ENCODE measurements around the gene SRP19.
"Not testable (repeated sequence)": the region's sequence is repeated elsewhere in the genome, so short reads cannot be mapped to it uniquely, and the experiment has no call there.

The SRP19 gene

DNA sequence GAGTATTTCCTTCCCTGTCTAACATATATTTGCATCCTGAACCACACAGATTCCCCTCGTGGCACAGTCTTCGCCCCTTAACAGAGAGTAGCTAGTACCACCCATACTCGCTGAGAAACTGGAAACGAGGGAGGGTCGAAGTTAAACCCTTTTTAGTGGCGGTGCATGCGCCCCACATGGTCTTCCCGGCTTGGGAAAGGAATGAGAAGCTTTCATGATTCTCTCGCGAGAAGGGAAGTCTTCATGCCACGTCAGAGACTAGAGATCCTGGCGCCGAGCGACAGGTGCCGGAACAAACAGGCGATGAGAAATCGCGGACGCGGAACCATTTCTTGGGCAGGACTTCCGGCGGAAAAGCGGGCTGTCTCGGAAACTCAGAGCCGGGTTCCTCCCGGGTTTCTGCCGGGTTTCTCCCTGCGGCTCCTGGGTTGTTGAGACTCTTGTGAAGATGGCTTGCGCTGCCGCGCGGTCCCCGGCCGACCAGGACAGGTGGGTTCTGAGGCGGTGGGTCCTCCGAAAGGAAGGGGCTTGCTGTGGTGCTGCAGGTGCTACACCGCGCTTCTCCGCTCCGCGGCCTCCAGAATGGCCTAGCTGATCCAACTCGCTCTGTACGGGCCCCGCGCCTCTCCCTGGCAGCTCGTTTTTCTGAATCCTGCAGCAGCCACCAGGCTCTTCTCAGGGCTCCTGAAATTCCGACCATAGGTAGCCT lies at the start of gene SRP19:
Gene SRP19, plus strand, starts transcription at position 359 of the 709 bp plus-strand sequence. Its CDS starts 90 bp downstream, at position 449.
- DNase-seq (ENCODE audit: low read depth, low spot score), result peak; percentile 98

DNA sequence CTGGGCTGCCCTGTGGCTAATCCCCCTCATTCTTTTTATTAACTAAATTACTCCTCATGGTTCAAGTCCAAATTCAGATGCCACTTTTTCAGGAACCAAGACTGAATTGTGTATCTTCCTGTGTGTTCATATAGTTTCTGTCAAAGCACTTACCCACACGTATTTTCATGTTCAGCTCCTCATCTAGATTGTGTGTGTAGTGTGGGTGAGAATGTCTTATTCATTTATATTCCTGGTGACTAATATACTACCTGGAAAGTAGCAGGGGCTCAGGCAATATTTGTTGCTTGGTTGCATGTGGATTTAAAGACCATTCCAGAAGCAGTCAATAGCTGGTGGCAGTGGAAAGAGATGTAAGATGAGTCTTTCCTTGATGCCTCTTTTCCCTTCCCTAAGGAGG lies 48.5 kb upstream of the SRP19 start:
- no peak for DNase-seq (ENCODE audit: low read depth, low spot score)

DNA sequence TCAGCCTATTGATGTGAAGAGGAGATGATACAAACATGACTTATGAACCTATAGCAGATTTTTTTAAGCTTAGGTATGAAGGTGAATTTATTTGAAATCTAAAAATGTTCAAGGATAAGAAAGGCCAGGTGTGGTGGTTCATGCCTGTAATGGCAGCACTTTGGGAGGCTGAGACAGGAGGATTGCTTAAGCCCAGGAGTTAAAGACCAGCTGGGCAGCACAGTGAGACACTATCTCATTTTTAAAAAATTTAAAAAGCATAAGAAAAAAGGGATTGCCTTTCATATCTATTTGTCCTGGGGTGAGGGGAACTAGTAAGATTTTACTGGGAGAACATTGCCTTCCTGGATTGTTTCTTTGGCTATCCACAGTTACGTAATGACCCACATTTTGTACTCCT lies 40.8 kb upstream of the SRP19 start:
- no peak for DNase-seq (ENCODE audit: low read depth, low spot score)

DNA sequence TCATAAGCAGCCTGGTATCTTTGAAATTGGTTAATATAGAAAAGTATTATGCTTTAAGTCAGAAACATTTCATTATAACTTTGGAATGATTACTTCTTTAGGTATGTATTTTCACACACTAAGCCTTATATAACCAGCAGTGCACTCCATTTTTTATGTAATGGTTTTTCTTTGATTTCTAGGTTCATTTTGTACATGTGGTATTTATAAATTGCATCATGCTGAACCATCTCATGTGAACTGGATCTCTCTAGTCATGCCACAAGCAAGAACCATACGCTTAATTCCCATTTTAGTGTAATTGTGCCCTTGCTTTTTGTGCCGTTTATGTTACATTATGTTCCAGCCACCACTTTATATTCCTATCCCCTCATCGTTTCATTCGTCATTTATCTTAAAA lies 38.6 kb upstream of the SRP19 start:
- no peak for DNase-seq (ENCODE audit: low read depth, low spot score)

DNA sequence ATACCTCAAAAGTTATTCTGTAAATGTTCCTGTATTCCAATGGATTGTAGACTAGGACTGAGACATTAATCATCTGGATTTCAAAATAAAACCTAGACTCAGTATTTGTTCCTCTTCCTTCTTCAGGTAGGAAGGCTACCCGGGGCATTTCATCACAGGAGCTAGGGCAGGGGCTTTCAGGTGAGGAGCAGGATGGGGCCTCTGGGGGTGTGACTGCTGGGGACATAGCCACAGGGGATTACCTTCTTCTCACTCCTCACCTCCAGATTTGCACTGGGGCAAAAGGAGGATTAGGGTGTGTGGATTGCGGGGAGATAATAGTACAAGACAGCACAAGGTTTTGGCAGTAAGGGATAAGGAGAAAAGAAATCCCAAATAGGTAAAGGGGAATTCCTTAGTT lies 37.9 kb upstream of the SRP19 start:
- DNase-seq (ENCODE audit: low read depth, low spot score), result no peak

DNA sequence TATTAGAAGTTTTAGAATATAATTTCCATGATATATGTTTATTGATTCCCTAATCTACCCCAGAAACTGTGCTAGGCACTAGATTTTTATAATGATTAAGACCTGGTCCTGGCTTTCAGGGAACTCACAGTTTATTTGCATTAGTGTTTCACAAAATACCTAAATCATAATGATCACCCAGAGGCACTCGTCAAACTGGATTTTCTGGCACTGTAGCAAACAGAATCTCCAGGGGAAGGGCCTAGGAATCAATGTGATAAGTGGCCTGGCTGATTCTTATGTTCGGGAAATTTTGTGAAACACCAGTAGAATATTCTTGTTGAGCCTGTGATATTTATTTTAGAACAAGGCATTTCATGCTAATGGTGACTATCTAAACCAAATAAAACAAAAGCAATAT lies 37.4 kb upstream of the SRP19 start:
- no peak for DNase-seq (ENCODE audit: low read depth, low spot score)

DNA sequence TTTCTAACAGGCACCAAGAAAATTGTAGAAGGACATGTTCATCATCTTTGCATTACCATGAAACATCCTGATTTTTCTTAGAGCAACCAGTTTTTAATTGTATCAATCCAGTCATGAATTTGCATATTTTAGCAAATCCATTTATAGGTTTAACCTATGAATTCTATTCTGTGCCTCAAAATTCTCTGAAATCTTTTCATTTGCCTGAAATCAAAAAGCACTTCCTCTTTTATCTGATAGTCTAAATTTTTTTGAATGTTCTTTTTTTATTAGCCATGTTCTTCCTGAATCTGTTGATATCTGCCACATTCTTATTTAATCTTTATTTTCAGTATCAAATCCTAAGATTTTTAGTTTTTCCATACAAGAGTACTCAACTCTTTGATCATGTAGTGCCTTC lies 36.9 kb upstream of the SRP19 start:
- no peak for DNase-seq (ENCODE audit: low read depth, low spot score)

DNA sequence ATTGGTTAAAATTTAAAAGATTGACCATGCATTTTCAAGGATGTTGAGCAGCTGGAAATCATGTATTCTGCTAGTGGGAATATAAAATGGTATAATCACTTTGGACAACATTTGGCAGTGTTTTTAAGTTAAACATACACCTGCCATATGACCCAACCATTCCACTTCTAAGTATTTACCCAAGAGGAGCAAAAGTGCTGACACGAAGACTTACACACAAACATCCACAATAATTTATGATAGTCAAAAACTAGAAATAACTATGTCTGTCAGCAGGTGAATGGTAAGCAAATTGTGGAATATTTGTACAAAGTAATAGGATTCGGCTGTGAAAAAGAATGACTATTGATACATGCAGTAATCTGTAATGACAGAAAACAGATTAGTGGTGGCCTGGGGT lies 30.7 kb upstream of the SRP19 start:
- DNase-seq (ENCODE audit: low read depth, low spot score), result no peak

DNA sequence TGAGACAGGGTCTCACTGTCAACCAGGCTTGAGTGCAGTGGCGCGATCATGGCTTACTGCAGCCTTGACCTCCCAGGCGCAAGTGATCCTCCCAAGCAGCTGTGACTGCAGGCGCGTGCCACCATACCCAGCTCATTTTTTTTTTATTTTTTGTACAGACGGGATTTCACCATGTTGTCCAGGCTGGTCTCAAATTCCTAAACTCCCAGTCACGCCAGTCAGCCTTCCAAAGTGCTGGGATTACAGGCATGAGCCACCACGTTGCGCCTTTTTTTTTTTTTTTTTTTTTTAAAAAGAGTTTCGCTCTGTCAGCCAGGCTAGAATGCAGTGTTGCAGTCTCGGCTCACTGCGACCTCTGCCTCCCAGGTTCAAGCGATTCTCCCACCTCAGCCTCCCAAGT lies 27.1 kb upstream of the SRP19 start:
- no peak for DNase-seq (ENCODE audit: low read depth, low spot score)

DNA sequence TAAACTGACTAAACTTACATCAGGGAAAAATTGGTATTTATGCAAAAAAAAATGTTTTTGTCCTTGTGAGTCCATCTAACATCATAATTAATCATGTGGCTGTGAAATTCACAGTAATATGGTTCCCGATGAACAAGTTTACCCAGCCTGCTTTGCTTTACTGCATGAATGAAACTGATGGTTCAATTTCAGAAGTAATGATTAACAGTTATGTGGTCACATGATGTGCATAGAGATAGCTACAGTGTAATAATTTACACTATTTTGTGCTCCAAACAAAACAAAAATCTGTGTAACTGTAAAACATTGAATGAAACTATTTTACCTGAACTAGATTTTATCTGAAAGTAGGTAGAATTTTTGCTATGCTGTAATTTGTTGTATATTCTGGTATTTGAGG lies 16.6 kb upstream of the SRP19 start:
- DNase-seq (ENCODE audit: low read depth, low spot score), result no peak

DNA sequence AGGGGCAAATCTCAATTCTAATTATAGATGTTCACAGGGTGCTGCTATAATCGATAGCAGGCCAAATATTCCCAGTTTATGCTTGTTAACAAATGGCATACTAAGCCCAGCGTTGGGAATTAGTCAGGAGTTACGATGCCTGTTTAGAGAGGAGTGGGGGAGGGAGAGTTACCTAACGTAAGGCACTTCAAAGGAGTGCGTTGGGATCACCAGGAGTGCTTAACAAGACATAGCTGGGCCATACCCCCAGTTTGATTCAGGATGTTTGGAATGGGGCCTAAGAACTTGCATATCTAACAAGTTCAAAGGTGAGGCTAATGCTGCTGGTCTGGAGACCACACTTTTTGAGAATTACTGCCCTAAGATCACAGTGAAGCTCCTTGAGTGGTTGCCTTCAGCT lies 14.5 kb upstream of the SRP19 start:
- DNase-seq (ENCODE audit: low read depth, low spot score), result no peak

DNA sequence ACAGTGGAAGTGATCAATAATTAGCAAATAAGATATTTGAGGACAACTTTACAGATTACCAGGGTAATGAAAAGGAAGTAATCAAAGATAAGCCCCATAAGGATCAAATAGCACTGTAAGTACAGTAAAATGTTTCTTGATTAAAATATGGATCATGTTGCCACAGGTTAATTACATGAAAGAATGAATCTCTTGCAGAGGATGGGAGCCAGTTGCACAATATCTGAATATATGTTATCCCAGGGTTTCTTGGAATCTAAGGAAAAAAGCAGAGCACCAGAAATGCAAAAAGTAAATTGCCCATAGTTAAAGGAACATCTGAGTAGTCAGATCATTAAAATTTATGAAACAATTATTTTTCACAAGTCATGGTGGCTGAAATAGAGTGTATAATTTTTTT lies 13.8 kb upstream of the SRP19 start:
- no peak for DNase-seq (ENCODE audit: low read depth, low spot score)

DNA sequence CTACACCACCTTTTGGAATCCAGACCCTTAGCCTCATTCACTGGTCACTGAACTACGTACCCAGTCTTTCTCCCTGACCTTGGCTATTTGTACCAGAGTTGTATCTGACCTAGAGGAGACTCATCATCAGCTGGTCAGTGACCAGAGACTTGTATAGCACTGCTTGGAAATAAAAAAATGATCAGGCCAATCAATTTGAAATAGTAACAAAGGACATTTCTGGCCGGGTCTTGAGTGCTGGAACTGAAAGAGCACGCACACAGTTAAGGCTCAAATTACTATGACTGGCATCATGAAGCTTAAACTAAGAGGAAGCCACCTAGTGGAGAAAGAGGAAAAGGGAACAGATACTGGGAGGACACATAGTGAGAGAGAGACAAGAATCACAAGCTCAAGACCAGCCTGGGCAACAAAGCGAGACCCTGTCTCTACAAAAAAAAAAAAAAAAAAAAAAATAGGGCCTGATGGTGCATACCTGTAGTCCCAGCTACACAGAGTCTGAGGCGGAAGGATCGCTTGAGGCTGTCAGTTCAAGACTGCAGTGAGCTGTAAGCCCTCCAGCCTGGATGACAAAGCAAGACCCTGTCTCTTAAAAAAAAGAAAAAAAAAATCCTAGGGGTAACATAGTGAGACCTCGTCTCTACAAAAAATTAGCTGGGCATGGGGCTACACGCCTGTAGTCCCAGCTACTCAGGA lies 12.8 kb upstream of the SRP19 start:
- peak; percentile 70 for DNase-seq (ENCODE audit: low read depth, low spot score)

DNA sequence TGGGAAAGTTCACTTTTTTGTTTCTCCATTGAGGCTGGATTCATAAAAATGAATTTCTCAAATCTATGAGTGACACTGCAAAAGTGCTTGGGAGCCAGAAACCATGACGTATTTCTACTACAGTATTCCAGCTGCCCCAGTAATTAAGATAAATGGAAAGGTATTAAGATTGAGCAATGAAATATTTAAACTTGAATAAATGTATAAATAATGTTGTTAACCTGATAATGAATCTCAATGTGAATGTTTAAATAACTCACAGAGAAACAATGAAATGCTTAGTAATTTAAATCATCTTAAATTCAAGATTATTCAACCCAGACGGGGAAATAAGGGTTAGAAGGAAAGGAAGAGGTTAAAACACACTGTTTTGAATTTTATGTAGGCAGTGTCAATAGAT lies 11.2 kb upstream of the SRP19 start:
- DNase-seq (ENCODE audit: low read depth, low spot score), result no peak

DNA sequence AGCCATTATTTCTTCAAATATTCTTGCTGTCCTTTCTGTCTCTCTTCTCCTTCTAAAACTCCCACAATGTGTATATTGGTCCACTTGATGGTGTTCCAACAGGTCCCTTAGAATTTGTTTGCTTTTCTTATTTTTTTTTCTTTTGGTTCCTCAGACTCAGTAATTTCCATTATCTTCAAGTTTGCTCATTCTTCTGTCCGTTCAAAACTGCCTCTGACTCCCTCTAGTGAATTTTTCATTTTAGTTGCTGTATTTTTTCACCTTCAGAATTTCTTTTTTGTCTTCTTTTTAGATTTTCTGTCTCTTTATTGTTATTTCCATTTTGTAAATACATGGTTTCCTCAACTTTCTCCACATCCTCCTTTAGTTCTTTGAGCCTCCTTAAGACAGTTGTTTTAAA lies 6.4 kb upstream of the SRP19 start:
- DNase-seq (ENCODE audit: low read depth, low spot score), result no peak

DNA sequence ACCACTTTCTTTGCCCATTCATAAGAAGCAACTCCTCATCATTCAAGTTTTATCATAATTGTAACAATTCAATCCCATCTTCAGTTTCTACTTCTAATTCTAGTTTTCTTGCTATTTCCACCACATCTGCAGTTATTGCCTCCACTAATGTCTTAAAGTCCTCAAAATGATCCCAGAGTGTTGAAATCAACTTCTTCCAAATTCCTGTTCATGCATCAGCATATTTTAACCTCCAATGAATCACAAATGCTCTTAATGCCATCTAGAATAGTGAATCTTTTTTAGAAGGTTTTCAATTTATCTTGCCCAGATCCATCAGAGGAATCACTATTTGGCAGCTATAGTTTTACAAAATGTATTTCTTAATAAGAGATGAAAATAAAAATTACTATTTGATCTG lies 3.2 kb upstream of the SRP19 start:
- no peak for DNase-seq (ENCODE audit: low read depth, low spot score)

DNA sequence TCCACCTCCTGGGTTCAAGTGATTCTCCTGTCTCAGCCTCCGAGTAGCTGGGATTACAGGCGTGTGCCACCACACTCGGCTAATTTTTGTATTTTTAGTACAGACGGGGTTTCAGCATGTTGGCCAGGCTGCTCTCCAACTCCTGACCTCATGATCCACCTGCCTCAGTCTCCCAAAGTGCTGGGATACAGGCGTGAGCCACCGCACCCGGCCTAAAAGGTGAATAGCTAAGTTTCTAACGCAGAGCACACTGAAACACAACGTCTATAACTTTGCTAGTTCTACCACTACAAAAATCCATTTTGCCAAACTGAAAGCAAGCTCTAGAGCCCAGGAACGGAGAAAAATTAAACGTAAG lies 537 bp upstream of the SRP19 start:
- DNase-seq (ENCODE audit: low read depth, low spot score), result not testable (repeated sequence)

DNA sequence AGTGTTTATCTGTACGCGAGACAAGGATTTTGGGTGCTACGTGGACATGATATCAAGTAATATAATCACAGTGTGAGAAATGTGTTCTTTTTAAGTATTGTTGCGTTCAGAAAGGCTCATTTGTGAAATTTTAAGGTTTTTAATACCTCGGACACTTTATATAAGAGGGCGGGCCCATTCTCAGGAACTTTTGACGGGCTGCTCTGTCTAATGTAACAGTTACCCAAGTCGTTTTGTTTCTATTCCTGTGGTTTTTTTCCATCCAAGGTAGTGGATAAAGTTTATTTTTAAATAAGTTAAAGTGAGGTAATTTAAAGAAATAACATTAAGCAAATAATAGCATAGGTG lies 525 bp downstream of the SRP19 start:
- DNase-seq (ENCODE audit: low read depth, low spot score), result no peak

DNA sequence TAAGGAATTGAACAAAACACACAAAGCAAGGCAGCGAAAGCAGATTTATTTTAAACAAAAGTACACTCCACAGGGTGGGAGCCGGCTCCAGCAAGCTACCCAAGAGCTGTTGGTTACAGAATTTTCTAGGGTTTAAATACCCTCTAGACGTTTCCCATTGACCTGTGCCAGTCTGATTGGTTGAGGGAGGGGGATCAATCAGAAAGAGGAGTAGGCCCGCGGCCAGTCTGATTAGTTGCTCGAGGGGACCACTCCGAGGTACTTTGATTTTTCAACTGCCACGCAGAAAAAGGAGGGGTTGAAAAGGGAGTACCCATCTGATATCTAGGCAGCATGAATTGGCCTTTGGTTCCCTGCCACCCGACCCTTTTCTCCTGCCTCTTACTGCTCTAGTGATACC lies 998 bp downstream of the SRP19 start:
- DNase-seq (ENCODE audit: low read depth, low spot score), result peak; percentile 13

DNA sequence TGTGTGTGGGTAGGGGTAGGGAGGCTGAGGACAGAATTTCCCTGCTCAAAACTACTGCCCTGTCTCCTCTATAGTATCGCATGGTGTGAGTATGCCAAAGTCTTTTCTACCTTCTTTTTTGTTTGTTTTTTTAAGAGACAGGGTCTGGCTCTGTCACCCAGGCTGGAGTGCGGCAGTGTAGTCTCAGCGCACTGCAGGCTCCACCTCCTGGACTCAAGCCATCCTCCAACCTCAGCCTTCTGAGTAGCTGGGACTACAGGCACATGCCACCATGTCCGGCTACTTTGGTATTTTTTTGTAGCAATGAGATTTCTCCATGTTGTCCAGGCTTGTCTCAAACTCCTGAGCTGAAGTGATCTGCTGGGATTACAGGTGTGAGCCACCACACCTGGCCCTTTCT lies 2.5 kb downstream of the SRP19 start:
- DNase-seq (ENCODE audit: low read depth, low spot score), result peak; percentile 60

DNA sequence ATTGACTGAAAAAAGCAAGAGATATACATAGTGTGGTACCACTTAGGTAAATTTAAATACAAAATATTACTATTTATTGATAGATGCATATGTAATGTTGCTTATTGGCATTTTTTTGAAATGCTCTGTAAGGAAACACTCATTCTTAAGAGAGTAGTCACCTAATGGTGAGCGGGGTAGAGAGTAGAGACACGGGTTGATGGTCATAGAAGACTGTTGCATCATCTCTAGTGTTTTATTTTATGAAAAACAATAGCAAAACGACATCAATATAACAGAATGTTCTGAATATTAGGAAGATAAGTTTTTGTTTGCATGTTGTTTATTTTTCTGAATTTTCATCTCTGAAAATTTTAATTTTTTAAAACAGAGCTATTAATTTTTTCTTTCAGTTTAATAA lies 4.0 kb downstream of the SRP19 start:
- no peak for DNase-seq (ENCODE audit: low read depth, low spot score)

DNA sequence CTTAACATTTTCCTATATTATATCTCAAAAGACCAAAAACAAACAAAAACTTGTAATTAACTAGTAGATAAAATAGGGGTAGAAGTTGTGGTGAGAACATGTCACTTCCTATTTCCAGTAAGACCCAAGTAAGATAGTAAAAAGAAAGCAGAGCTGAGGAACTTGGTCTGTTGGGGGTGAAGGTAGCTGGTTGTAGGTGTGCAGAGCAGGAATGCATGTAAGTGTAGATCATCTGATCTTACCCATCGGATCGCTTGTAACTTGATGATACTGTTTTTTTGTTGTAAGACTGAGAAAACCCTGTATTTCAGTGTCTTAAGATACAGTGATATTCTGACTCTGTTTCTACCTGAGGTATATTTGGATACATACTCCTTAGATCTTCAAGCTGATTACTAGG lies 5.7 kb downstream of the SRP19 start:
- DNase-seq (ENCODE audit: low read depth, low spot score), result no peak

DNA sequence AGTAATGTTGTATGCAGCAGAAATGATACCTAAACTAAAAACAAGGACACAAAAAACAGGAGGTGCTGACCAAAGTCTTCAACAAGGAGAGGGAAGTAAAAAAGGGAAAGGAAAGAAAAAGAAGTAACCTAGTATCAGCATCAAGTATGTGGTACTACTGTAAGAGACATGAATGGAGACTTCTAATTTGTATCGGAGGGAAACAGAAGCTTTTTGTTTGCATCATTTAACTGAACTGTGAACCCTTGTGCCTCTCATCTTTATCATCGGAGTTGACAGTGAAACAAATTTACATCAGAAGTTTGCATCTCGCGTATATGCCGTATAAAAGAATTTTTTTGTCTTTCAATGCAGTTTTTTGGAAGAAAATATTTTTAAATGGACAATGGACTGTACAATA lies 6.3 kb downstream of the SRP19 start:
- no peak for DNase-seq (ENCODE audit: low read depth, low spot score)

DNA sequence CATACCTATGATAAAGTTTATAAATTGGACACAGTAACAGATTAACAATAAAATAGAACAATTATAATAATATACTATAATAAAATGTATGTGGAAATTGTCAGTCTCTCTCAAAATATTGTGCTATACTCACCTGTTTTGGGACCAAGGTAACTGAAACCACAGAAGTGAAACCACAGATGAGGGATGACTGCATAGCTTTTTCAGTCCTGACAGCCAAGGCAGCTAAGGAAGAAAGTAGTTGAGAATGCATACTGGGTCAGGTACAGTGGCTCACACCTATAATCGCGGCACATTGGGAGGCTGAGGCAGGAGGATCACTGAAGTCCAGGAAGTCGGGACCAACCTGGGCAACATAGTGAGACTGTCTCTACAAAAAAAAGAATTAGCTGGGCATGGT lies 8.9 kb downstream of the SRP19 start:
- DNase-seq (ENCODE audit: low read depth, low spot score), result no peak

Measured in astrocyte of the hippocampus (primary cell).